Central memory CD8-positive, alpha-beta T cell (primary cell): ENCODE results near the gene C11orf52.

Experiments used
- ATAC-seq: fragments of 150-1000 bp; cut with Tn5 transposase; replicated peaks from 2 replicates; pipeline ENCODE4 v1.10.0; 2022; ENCODE audit warnings: mild to moderate bottlenecking, moderate FRiP score, moderate number of reproducible peaks; ENCODE audit not compliant: poor library complexity, severe bottlenecking; ENCODE audit errors: extremely low read depth
- DNase-seq, 2 donors: peaks; one replicate each; pipeline ENCODE4 v3.0.0; 2021; ENCODE audit warnings: low spot score in 2 of 2
- H3K27ac Mint-ChIP-seq: one replicate; pipeline ENCODE4 v1.8.0; 2022; ENCODE audit warnings: low read depth, mild to moderate bottlenecking, moderate library complexity, mixed read lengths
- H3K27me3 Mint-ChIP-seq: one replicate; pipeline ENCODE4 v1.8.0; 2022; ENCODE audit warnings: mixed read lengths
- H3K36me3 Mint-ChIP-seq: one replicate; pipeline ENCODE4 v1.8.0; 2022; ENCODE audit warnings: mild to moderate bottlenecking, moderate library complexity, mixed read lengths; ENCODE audit not compliant: insufficient read depth
- H3K4me1 Mint-ChIP-seq: one replicate; pipeline ENCODE4 v1.8.0; 2022; ENCODE audit warnings: mixed read lengths
- H3K4me3 Mint-ChIP-seq: one replicate; pipeline ENCODE4 v1.8.0; 2022; ENCODE audit warnings: mild to moderate bottlenecking, moderate library complexity, mixed read lengths
- H3K9me3 Mint-ChIP-seq: one replicate; pipeline ENCODE4 v1.8.0; 2022; ENCODE audit warnings: mixed read lengths

The C11orf52 gene

GRCh38 chr11:111976119-111976766 is 57.5 kb downstream of the C11orf52 start:
- Mint-ChIP-seq H3K9me3 (no peaks in the 10 kb centered on the region), H3K36me3 (peaks cover 1% of the 10 kb centered on the region), H3K4me1 (peaks cover 7% of the 10 kb centered on the region), H3K27ac (no peak overlapping the region), H3K4me3 (peak overlapping the region; percentile 54), H3K27me3 (peaks cover 37% of the 10 kb centered on the region)
- DNase-seq, result no peak
- no peak for ATAC-seq
